Measurements from ENCODE around the gene RBM39.
"Not testable (repeated sequence)": the region's sequence is repeated elsewhere in the genome, so short reads cannot be mapped to it uniquely, and the experiment has no call there.

The RBM39 gene

GRCh38 chr20:35741892-35742740 is at the start of gene RBM39:
RBM39 (minus strand) TSS chr20:35742260; CDS start chr20:35740874, 1,386 bp downstream.
- in situ Hi-C loops (cut with MboI; ENCODE audit: low sequenced_read_pairs) = no loop called here
- Histone ChIP-seq H3K27me3 (ENCODE audit: low read depth) (no peaks in the 10 kb centered on the region), H3K4me1 (peaks cover 31% of the 10 kb centered on the region), H3K9me3 (no peaks in the 10 kb centered on the region), H3K36me3 (replicated peaks) (peaks cover 46% of the 10 kb centered on the region), H3K4me3 (peak within 1 kb of the TSS; percentile 92)
- DNase-seq (ENCODE audit: low spot score in 2 of 2) = peak; percentile 100

DNA sequence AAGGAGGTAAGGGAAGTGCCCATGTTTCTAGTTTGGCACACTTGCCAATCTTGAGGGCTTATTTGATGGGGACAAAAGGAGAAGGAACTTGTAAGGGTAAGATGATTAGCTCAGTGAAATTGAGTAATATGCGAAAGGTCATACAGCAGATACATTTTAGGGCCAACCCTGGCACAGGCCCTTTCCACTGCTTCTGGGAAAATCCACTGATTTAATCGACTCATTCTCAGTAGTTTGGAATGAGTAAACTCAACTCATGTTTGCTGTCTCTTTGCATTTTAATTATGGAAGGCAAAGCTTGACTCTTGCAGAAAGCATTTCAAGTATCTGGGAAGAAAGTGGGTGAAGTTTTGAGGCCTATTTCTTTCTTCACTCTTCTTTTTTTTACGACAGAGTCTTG is 49.8 kb upstream of the RBM39 start:
- H3K4me3 ChIP-seq = no peak overlapping the region
- H3K36me3 ChIP-seq (replicated peaks) = no peaks in the 10 kb centered on the region
- in situ Hi-C loops (cut with MboI; ENCODE audit: low sequenced_read_pairs) = no loop called here
- no peaks in the 10 kb centered on the region for H3K9me3 ChIP-seq
- H3K27me3 ChIP-seq (ENCODE audit: low read depth) = no peaks in the 10 kb centered on the region
- DNase-seq (ENCODE audit: low spot score in 2 of 2) = no peak
- H3K4me1 ChIP-seq = no peaks in the 10 kb centered on the region

GRCh38 chr20:35791097-35791496 is 49.0 kb upstream of the RBM39 start:
- no peaks in the 10 kb centered on the region for H3K4me1 ChIP-seq
- in situ Hi-C loops (cut with MboI; ENCODE audit: low sequenced_read_pairs) = no loop called here
- DNase-seq (ENCODE audit: low spot score in 2 of 2) = no peak
- H3K36me3 ChIP-seq (replicated peaks) = no peaks in the 10 kb centered on the region
- no peak overlapping the region for H3K4me3 ChIP-seq
- no peaks in the 10 kb centered on the region for H3K9me3 ChIP-seq
- H3K27me3 ChIP-seq (ENCODE audit: low read depth) = no peaks in the 10 kb centered on the region

DNA sequence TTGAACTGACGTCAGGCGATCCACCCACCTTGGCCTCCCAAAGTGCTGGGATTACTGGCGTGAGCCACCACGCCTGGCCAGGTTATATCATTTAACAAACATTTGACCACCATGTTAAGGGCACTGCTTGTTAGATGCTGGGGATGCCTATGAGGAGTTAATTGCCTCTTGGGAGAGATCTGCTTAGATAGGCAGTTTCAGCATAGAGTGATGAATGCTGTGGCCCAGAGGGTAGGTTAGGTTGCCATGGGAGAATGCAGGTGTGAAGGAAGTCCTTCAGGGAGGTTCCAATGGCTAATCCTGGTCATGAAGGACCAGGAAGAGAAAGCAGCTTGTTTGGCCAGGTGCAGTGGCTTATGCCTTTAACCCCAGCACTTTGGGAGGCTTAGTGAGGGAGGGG is 46.7 kb upstream of the RBM39 start:
- in situ Hi-C loops (cut with MboI; ENCODE audit: low sequenced_read_pairs) = no loop called here

GRCh38 chr20:35785541-35785940 is 43.5 kb upstream of the RBM39 start:
- H3K4me1 ChIP-seq; H3K27me3 ChIP-seq (ENCODE audit: low read depth); H3K9me3 ChIP-seq; in situ Hi-C loops (cut with MboI; ENCODE audit: low sequenced_read_pairs); H3K4me3 ChIP-seq; DNase-seq (ENCODE audit: low spot score in 2 of 2): not testable (repeated sequence)
- H3K36me3 ChIP-seq (replicated peaks) = peaks cover 13% of the 10 kb centered on the region

More for the DNA sequence above, 46.7 kb upstream of the RBM39 start:
- peaks cover 2% of the 10 kb centered on the region; the same call in 1 of the 2 replicates for H3K36me3 ChIP-seq (replicated peaks)
- no peaks in the 10 kb centered on the region for H3K4me1 ChIP-seq
- no peaks in the 10 kb centered on the region for H3K9me3 ChIP-seq
- H3K4me3 ChIP-seq = no peak overlapping the region
- no peaks in the 10 kb centered on the region for H3K27me3 ChIP-seq (ENCODE audit: low read depth)
- no peak for DNase-seq (ENCODE audit: low spot score in 2 of 2)

DNA sequence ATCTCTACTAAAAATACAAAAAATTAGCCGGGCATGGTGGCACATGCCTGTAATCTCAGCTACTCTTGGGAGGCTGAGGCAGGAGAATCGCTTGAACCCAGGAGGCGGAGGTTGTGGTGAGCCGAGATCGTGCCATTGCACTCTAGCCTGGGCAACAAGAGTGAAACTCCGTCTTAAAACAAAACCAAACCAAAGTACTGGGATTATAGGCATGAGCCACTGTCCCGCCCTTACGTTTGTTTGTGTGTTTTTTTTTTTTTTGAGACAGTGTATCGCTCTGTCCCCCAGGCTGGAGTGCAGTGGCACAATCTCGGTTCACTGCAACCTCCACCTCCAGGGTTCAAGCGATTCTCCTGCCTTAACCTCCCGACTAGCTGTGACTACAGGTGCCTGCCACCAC is 41.8 kb upstream of the RBM39 start:
- in situ Hi-C loops (cut with MboI; ENCODE audit: low sequenced_read_pairs); H3K9me3 ChIP-seq; H3K4me3 ChIP-seq; H3K27me3 ChIP-seq (ENCODE audit: low read depth); DNase-seq (ENCODE audit: low spot score in 2 of 2); H3K4me1 ChIP-seq: not testable (repeated sequence)
- H3K36me3 ChIP-seq (replicated peaks) = peaks cover 13% of the 10 kb centered on the region

DNA sequence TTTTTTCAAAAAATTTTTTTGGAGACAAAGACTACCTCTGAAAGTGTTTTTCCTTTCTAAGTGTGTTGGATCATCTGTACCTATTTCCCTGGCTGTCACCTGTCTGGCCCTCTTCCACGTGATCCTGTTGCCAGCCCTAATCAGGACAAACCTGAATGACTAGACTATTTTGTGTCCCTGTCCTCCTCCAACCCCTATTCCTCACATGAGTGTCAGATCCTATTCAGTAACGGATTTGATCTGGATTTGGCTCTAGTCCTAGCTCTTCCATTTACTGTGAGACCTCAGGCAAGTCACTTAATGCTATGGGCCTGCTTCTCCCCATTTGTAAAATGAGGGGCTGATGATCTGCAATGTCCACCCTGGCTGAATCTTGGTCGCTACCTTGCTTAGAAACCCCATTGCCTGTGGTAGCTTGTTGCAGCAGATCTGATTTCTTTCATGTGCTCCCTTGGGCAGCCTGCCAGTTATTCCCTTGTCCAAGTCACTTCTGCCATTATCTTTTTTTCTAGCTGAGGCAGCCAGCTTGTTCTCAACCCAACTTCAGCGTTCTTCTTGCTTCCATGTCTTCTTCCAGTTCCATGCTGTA is 34.5 kb upstream of the RBM39 start:
- H3K9me3 ChIP-seq = no peaks in the 10 kb centered on the region

GRCh38 chr20:35774391-35774790 is 32.3 kb upstream of the RBM39 start:
- in situ Hi-C loops (cut with MboI; ENCODE audit: low sequenced_read_pairs) = no loop called here

More for the DNA sequence above, 34.5 kb upstream of the RBM39 start:
- peaks cover 11% of the 10 kb centered on the region for H3K4me1 ChIP-seq
- H3K27me3 ChIP-seq (ENCODE audit: low read depth) = no peaks in the 10 kb centered on the region
- H3K36me3 ChIP-seq (replicated peaks) = peaks cover 11% of the 10 kb centered on the region
- DNase-seq (ENCODE audit: low spot score in 2 of 2) = peak in 1 of 2 experiments; percentile 46
- H3K4me3 ChIP-seq = no peak overlapping the region
- in situ Hi-C loops (cut with MboI; ENCODE audit: low sequenced_read_pairs) = no loop called here

DNA sequence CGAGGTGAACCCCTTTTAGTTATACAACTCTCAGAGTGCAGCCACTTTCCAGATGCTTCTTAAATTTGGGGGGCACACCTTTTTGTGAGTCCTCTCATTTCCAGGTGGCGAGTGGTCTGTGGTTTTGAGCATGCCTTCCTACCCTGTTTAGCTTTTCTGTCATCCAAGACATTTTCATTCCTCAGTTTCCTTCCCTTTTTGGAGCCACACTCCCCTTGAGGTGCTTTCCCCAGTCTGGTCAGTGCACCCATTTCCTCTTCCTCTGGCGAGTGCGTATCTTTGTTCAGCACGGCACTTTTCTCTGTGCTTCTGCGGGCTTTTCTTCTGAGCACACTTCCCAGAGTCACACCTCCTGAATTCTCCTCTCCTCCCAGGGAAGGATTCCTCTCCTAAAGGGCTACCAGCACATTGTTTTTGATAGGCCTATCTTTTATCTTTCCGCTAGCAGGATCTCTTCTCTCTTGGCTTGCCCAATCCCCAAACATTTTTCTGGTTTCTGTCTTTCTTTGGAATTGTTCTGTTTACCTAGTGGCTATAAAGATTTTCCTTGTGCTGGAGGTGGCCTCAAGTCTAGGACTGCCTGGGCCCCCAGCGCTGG is 31.2 kb upstream of the RBM39 start:
- H3K4me3 ChIP-seq = peak overlapping the region; percentile 62
- H3K27me3 ChIP-seq (ENCODE audit: low read depth) = no peaks in the 10 kb centered on the region
- peak; percentile 35 to 49 for DNase-seq (ENCODE audit: low spot score in 2 of 2)
- no peaks in the 10 kb centered on the region for H3K9me3 ChIP-seq
- H3K36me3 ChIP-seq (replicated peaks) = peaks cover 11% of the 10 kb centered on the region
- in situ Hi-C loops (cut with MboI; ENCODE audit: low sequenced_read_pairs) = no loop called here
- peaks cover 15% of the 10 kb centered on the region for H3K4me1 ChIP-seq

More at GRCh38 chr20:35774391-35774790, 32.3 kb upstream of the RBM39 start:
- Histone ChIP-seq H3K36me3 (replicated peaks) (peaks cover 11% of the 10 kb centered on the region), H3K27me3 (ENCODE audit: low read depth) (no peaks in the 10 kb centered on the region), H3K4me3 (no peak overlapping the region), H3K4me1 (peaks cover 13% of the 10 kb centered on the region), H3K9me3 (no peaks in the 10 kb centered on the region)
- no peak for DNase-seq (ENCODE audit: low spot score in 2 of 2)

DNA sequence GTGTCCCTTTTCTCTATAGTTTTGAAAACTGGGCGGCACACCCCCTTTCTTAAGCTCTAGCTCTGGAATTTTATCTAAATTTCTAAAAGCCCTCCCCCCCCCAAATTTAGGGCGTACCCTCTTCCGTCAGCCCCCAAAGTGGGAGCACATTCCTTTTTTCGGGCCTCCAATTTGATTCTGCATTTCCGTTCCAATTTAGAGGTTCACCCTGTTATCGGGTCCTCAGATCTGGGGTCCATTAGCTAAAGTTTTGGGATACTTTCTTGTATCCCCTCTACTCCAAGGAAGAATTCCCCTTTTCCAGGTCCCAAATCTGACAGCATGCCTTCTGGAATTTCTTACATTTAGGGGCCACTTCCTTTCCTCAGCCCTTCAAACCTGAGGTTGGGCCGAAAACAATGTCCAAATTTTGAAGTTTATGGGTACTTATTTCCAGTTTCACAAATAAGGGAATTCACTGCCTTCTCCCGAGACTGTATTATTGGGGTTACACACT is 30.6 kb upstream of the RBM39 start:
- Histone ChIP-seq H3K4me3 (peak overlapping the region; percentile 62), H3K4me1 (peaks cover 15% of the 10 kb centered on the region), H3K36me3 (replicated peaks) (peaks cover 11% of the 10 kb centered on the region), H3K9me3 (no peaks in the 10 kb centered on the region), H3K27me3 (ENCODE audit: low read depth) (no peaks in the 10 kb centered on the region)
- no peak for DNase-seq (ENCODE audit: low spot score in 2 of 2)
- in situ Hi-C loops (cut with MboI; ENCODE audit: low sequenced_read_pairs) = no loop called here

- Histone ChIP-seq H3K36me3 (replicated peaks) (peaks cover 11% of the 10 kb centered on the region), H3K4me1 (peaks cover 15% of the 10 kb centered on the region), H3K27me3 (ENCODE audit: low read depth) (no peaks in the 10 kb centered on the region), H3K4me3 (peak within 1 kb of the TSS; percentile 62), H3K9me3 (no peaks in the 10 kb centered on the region)
- peak; percentile 92 to 100 for DNase-seq (ENCODE audit: low spot score in 2 of 2)
- in situ Hi-C loops (cut with MboI; ENCODE audit: low sequenced_read_pairs) = no loop called here
These were observed 29.9 kb upstream of the RBM39 start, which contains the start of gene PHF20 for GRCh38 chr20:35771689-35772562. PHF20 (plus strand) TSS chr20:35772015; CDS start chr20:35801523, 29,508 bp downstream.

DNA sequence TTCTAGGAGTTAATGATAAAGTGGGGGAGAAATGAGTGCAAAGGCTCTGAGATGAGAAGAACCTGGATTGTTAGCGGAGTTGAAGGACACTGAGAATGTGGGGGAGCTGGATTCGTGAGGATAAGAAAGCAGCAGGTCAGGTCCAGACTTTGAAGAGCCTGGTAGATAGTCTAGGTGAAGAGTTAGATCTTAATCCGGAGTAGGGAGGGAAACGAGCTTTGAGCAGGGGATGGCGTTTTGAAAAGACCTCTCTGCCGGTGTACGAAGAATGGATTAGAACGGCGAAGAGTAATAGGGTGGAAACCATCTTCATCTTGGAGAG is 29.3 kb upstream of the RBM39 start:
- no peak for DNase-seq (ENCODE audit: low spot score in 2 of 2)
- in situ Hi-C loops (cut with MboI; ENCODE audit: low sequenced_read_pairs) = no loop called here
- Histone ChIP-seq H3K9me3 (no peaks in the 10 kb centered on the region), H3K4me1 (peaks cover 15% of the 10 kb centered on the region), H3K4me3 (no peak overlapping the region), H3K36me3 (replicated peaks) (peaks cover 11% of the 10 kb centered on the region), H3K27me3 (ENCODE audit: low read depth) (no peaks in the 10 kb centered on the region)

Data from HAP-1 (cell line).